MM.1S (cell line): Measurements from ENCODE around the gene CACNB4.

ENCODE experiments used
- EZH2 ChIP-seq: fragments of 300-600 bp; sonication (generic); optimal IDR thresholded peaks from 2 replicates; pipeline ENCODE3; 2017; ENCODE audit warnings: low read depth, mild to moderate bottlenecking, antibody characterized with exemption, low read length, mixed read lengths
- EZH2phosphoT487 ChIP-seq: fragments of 300-600 bp; sonication (generic); IDR thresholded peaks from 2 replicates; pipeline ENCODE4 v1.6.1; 2018; ENCODE audit warnings: antibody characterized with exemption, low read length
- TF ChIP-seq, protein P1 (sequence below): fragments of 300-600 bp; sonication (generic); IDR thresholded peaks from 2 replicates; pipeline ENCODE4 v1.5.1; 2016; ENCODE audit warnings: antibody characterized with exemption, low read length, mixed read lengths

DNA sequence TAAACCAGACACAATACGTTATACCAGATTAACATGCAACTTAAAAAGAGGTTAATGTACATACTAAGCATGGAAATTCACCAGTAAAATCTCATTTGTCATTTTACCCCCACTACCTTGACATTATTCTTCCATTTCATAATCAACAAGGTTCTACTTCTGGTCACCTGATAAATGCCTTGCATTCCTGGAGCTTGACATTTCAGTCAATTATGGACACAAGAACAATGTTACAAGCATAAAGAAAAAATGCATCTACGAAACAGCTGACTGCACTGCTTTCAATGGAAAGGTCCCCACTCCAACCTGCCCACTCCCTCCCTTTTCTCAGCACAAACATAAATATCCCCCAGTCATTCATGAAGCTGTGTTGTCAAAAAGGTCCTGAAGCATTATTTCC is 302.1 kb downstream of the CACNB4 start:
- TF ChIP-seq, protein P1, sequence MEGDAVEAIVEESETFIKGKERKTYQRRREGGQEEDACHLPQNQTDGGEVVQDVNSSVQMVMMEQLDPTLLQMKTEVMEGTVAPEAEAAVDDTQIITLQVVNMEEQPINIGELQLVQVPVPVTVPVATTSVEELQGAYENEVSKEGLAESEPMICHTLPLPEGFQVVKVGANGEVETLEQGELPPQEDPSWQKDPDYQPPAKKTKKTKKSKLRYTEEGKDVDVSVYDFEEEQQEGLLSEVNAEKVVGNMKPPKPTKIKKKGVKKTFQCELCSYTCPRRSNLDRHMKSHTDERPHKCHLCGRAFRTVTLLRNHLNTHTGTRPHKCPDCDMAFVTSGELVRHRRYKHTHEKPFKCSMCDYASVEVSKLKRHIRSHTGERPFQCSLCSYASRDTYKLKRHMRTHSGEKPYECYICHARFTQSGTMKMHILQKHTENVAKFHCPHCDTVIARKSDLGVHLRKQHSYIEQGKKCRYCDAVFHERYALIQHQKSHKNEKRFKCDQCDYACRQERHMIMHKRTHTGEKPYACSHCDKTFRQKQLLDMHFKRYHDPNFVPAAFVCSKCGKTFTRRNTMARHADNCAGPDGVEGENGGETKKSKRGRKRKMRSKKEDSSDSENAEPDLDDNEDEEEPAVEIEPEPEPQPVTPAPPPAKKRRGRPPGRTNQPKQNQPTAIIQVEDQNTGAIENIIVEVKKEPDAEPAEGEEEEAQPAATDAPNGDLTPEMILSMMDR = no peak
- TF ChIP-seq EZH2 (no peak), EZH2phosphoT487 (no peak)
